ENCODE results near the gene SNX11. TPM values are rescaled to one million over a fixed set of nuclear protein-coding genes. Genes with fewer than 3 reads are reported as not detected.

The SNX11 gene
- total and polyA plus RNA-seq, 2 of the 8 experiments (the other 6 are each of a cell fraction or from before 2014, with no cell fraction given): 21.1 to 21.4 TPM

- 61% methylated on average over 6 of the region's 6 CpGs; no CpG with 5 or more reads in 1 of the 2 experiments for WGBS, 2 experiments (ENCODE audit: extremely low coverage in 1 of 2, insufficient coverage in 1 of 2, insufficient read length in 1 of 2, insufficient replicate concordance in 2 of 2, low coverage in 1 of 2, low lambda C conversion rate in 2 of 2, missing lambda C conversion rate in 1 of 2)
- Histone ChIP-seq H3K79me2 (ENCODE audit: control insufficient read depth in 1 of 2, insufficient read depth in 2 of 2, low read length in 2 of 2) (no peaks in the 10 kb centered on the region), H2BK15ac (ENCODE audit: low read length) (no peak overlapping the region), H3K9ac (replicated peaks in 1 of 4; ENCODE audit: extremely low read depth in 1 of 4, low read depth in 3 of 4, low read length in 3 of 4) (no peak overlapping the region), H2BK120ac (replicated peaks; ENCODE audit: low read depth, low read length) (no peak overlapping the region), H3K4me3 (ENCODE audit: extremely low read depth in 1 of 4, insufficient read depth in 2 of 4, low read depth in 3 of 4, low read length in 4 of 4) (no peak overlapping the region), H3K79me1 (ENCODE audit: low read depth, low read length) (no peaks in the 10 kb centered on the region), H4K20me1 (replicated peaks in 1 of 2; ENCODE audit: control insufficient read depth in 1 of 2, insufficient read depth in 2 of 2, low read length in 2 of 2) (peaks cover 0 to 2% of the 10 kb centered on the region in 2 experiments), H3K23ac (ENCODE audit: insufficient read length) (no peak overlapping the region), H2BK20ac (ENCODE audit: low read length) (no peak overlapping the region), H3K27ac (ENCODE audit: low read depth, low read length) (no peak overlapping the region), H3K9me3 (ENCODE audit: insufficient read depth in 2 of 2, low read depth in 1 of 2, low read length in 1 of 2) (no peaks in the 10 kb centered on the region), H3K27me3 (replicated peaks in 1 of 4; ENCODE audit: control insufficient read depth in 3 of 4, extremely low read depth in 1 of 4, insufficient read depth in 3 of 4, low read length in 3 of 4) (peaks cover 0 to 7% (median 1%) of the 10 kb centered on the region in 4 experiments; a peak in 3 of 7 replicates), H3K14ac (ENCODE audit: insufficient read length) (no peak overlapping the region), H2BK5ac (ENCODE audit: low read depth, low read length) (no peak overlapping the region), H3K4me2 (ENCODE audit: insufficient read depth in 1 of 2, low read depth in 2 of 2, low read length in 2 of 2) (no peak overlapping the region), H3K36me3 (ENCODE audit: control insufficient read depth in 2 of 4, insufficient read depth in 4 of 4, low read length in 3 of 4) (no peaks in the 10 kb centered on the region), H3K4ac (replicated peaks; ENCODE audit: insufficient read length, low read depth, low read length) (no peak overlapping the region), H3K18ac (ENCODE audit: extremely low read depth, low read length) (no peak overlapping the region), H2AFZ (ENCODE audit: low read length) (no peak overlapping the region), H4K8ac (ENCODE audit: extremely low read depth, insufficient read depth, low read length) (no peak overlapping the region; the same call in 1 of the 2 replicates), H3K23me2 (ENCODE audit: low read depth, low read length) (no peaks in the 10 kb centered on the region), H4K5ac (ENCODE audit: insufficient read length, low read depth, low read length) (no peak overlapping the region), H2BK12ac (ENCODE audit: low read depth, low read length) (no peak overlapping the region), H4K91ac (replicated peaks; ENCODE audit: insufficient read length, low read length) (no peak overlapping the region), H3K56ac (replicated peaks; ENCODE audit: insufficient read length, low read depth, low read length) (no peak overlapping the region), H2AK5ac (ENCODE audit: low read depth, low read length) (no peak overlapping the region), H3K4me1 (replicated peaks in 1 of 4; ENCODE audit: control insufficient read depth in 3 of 4, insufficient read depth in 4 of 4, low read length in 3 of 4) (peaks cover 0 to 12% (median 8%) of the 10 kb centered on the region in 4 experiments; a peak in 2 of 7 replicates)
- POLR2A ChIA-PET (ENCODE audit: partially characterized antibody): interaction anchor here (0.7 kb wide), 1 partner anchor 101 kb away, joined by 3 read pairs; no protein-coding TSS in a partner anchor
- DNase-seq (ENCODE audit: low read depth in 1 of 2, low spot score in 2 of 2) (no peak), FAIRE-seq (peak; percentile 75)
- peak; percentile 81 to 83 for TF ChIP-seq RAD21 (IDR thresholded peaks at IDR 0.05 in 1 of 2, conservative IDR thresholded peaks at IDR 0.05 in 1 of 2; ENCODE audit: low read depth in 2 of 2, low read length in 2 of 2)
- no peak for TF ChIP-seq HDAC6 (IDR thresholded peaks at IDR 0.05; ENCODE audit: low read depth, low read length)
- TF ChIP-seq MAFK (IDR thresholded peaks at IDR 0.05; ENCODE audit: low read depth, low read length): no peak
- peak; percentile 47 to 67 (median 53) for TF ChIP-seq CTCF (IDR thresholded peaks at IDR 0.05; ENCODE audit: control extremely low read depth in 1 of 3, insufficient read depth in 1 of 3, low read depth in 1 of 3, low read length in 3 of 3)
- TF ChIP-seq KDM1A (IDR thresholded peaks at IDR 0.05; ENCODE audit: borderline replicate concordance, low read length): no peak
- CTCF ChIA-PET (ENCODE audit: partially characterized antibody): interaction anchor here (0.6 to 2.9 kb wide), 38 partner anchors 13 to 464 kb away, joined by 3 to 14 read pairs (median 4); no protein-coding TSS in a partner anchor
Measured at GRCh38 chr17:48153691-48154358, 46.3 kb downstream of the SNX11 start.
